ENCODE measurements around the gene CHMP5.

- TF ChIP-seq, protein P1, sequence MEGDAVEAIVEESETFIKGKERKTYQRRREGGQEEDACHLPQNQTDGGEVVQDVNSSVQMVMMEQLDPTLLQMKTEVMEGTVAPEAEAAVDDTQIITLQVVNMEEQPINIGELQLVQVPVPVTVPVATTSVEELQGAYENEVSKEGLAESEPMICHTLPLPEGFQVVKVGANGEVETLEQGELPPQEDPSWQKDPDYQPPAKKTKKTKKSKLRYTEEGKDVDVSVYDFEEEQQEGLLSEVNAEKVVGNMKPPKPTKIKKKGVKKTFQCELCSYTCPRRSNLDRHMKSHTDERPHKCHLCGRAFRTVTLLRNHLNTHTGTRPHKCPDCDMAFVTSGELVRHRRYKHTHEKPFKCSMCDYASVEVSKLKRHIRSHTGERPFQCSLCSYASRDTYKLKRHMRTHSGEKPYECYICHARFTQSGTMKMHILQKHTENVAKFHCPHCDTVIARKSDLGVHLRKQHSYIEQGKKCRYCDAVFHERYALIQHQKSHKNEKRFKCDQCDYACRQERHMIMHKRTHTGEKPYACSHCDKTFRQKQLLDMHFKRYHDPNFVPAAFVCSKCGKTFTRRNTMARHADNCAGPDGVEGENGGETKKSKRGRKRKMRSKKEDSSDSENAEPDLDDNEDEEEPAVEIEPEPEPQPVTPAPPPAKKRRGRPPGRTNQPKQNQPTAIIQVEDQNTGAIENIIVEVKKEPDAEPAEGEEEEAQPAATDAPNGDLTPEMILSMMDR (IDR thresholded peaks at IDR 0.05; ENCODE audit: insufficient read depth, low read depth, low read length), result no peak
- TF ChIP-seq EZH2 (IDR thresholded peaks at IDR 0.05; ENCODE audit: insufficient read depth, low read length), result no peak
Observed at GRCh38 chr9:33241298-33241697, 23.6 kb upstream of the CHMP5 start.

Data from astrocyte (in vitro differentiated cells and primary cell).